SK-N-SH (cell line): ENCODE results near the gene PTPRG. TPM values are rescaled to one million over a fixed set of nuclear protein-coding genes. Genes with fewer than 3 reads are reported as not detected.

Experiments
- CTCF ChIA-PET: fragments of 300-600, 350-600 bp; formaldehyde crosslinking; extraction: SDS; loops from one replicate; lab custom pipeline; 2021; lab: Yijun Ruan, JAX
- POLR2A ChIA-PET: fragments of 350-600 bp; sonication (Branson Sonifier 250); formaldehyde crosslinking; extraction: SDS; loops from one replicate; lab custom pipeline; 2020; ENCODE audit warnings: antibody characterized with exemption, inconsistent platforms; lab: Yijun Ruan, JAX
- DNase-seq: peaks from one replicate; pipeline ENCODE4 v3.0.0; 2012
- H2AFZ ChIP-seq: fragments of 200-600 bp; sonication (generic); 2 replicates; pipeline ENCODE4 v1.8.1; 2016; ENCODE audit warnings: antibody characterized with exemption, mild to moderate bottlenecking, low read depth
- H3F3A ChIP-seq: fragments of 200-600 bp; sonication (generic); replicated peaks from 2 replicates; pipeline ENCODE3; 2016; ENCODE audit warnings: antibody characterized with exemption, mild to moderate bottlenecking; ENCODE audit not compliant: insufficient read depth
- H3K27ac ChIP-seq, 2 experiments: fragments of 200-500 bp in 1 of 2; fragments of 200-600 bp in 1 of 2; sonication (Bioruptor generic) in 1 of 2; sonication (generic), shearing (Covaris generic) in 1 of 2; 2 replicates each; pipeline versions ENCODE4 v1.5.1 to v1.6.1; 2014 to 2016; ENCODE audit warnings: low read depth in 2 of 2, inconsistent platforms in 1 of 2, low read length in 1 of 2, mild to moderate bottlenecking in 1 of 2, mixed read lengths in 1 of 2
- H3K27me3 ChIP-seq: fragments of 200-600 bp; sonication (generic), shearing (Covaris generic); 2 replicates; pipeline ENCODE4 v1.6.1; 2016; ENCODE audit warnings: mixed run types; ENCODE audit not compliant: insufficient read depth
- H3K36me3 ChIP-seq, 2 experiments: fragments of 200-500 bp in 1 of 2; fragments of 200-600 bp in 1 of 2; sonication (Bioruptor generic) in 1 of 2; sonication (generic) in 1 of 2; replicated peaks in 1 of 2; 2 replicates each; pipeline versions ENCODE3 to v1.5.1; 2014 to 2016; ENCODE audit warnings: low read length in 1 of 2, mild to moderate bottlenecking in 1 of 2; ENCODE audit not compliant: insufficient read depth in 2 of 2, control insufficient read depth in 1 of 2
- H3K4me1 ChIP-seq, 2 experiments: fragments of 200-500 bp in 1 of 2; fragments of 200-600 bp in 1 of 2; sonication (Bioruptor generic) in 1 of 2; sonication (generic), shearing (Covaris generic) in 1 of 2; 2 replicates each; pipeline versions ENCODE4 v1.5.1 to v1.6.1; 2014 to 2016; ENCODE audit warnings: low read depth in 1 of 2, low read length in 1 of 2, mixed run types in 1 of 2; ENCODE audit not compliant: insufficient read depth in 2 of 2, control insufficient read depth in 1 of 2
- H3K4me2 ChIP-seq: fragments of 200-600 bp; sonication (generic), shearing (Covaris generic); 2 replicates; pipeline ENCODE4 v1.6.1; 2017; ENCODE audit warnings: mixed run types
- H3K4me3 ChIP-seq, 2 experiments: fragments of 200-500 bp in 1 of 2; fragments of 200-600 bp in 1 of 2; sonication (Bioruptor generic) in 1 of 2; sonication (generic), shearing (Covaris generic) in 1 of 2; 2 replicates each; pipeline versions ENCODE4 v1.5.1 to v1.8.1; 2014 to 2016; ENCODE audit warnings: low read depth in 2 of 2, inconsistent platforms in 1 of 2, low read length in 1 of 2, mild to moderate bottlenecking in 1 of 2, mixed read lengths in 1 of 2, moderate library complexity in 1 of 2
- H3K79me2 ChIP-seq: fragments of 200-600 bp; sonication (generic); 2 replicates; pipeline ENCODE4 v1.8.1; 2017; ENCODE audit warnings: mild to moderate bottlenecking; ENCODE audit not compliant: insufficient read depth
- H3K9ac ChIP-seq: fragments of 200-600 bp; sonication (generic); 2 replicates; pipeline ENCODE4 v1.6.1; 2017; ENCODE audit warnings: mixed run types
- H3K9me2 ChIP-seq: fragments of 200-600 bp; sonication (generic); 2 replicates; pipeline ENCODE4 v1.6.1; 2017; ENCODE audit warnings: mixed run types
- H3K9me3 ChIP-seq: fragments of 200-600 bp; sonication (generic); 2 replicates; pipeline ENCODE4 v1.6.1; 2017; ENCODE audit warnings: mixed run types, mild to moderate bottlenecking, moderate library complexity
- H4K20me1 ChIP-seq: fragments of 200-600 bp; sonication (generic); 2 replicates; pipeline ENCODE4 v1.6.1; 2017; ENCODE audit warnings: mild to moderate bottlenecking, mixed run types; ENCODE audit not compliant: insufficient read depth
- CHD2 ChIP-seq: fragments of 150-350 bp; IDR thresholded peaks from 2 replicates; pipeline ENCODE4 v1.6.1; 2018; ENCODE audit warnings: low read length; ENCODE audit not compliant: partially characterized antibody
- CTCF ChIP-seq: fragments of 200-600 bp; sonication (generic); IDR thresholded peaks from 2 replicates; pipeline ENCODE4 v1.6.1; 2017; ENCODE audit warnings: antibody characterized with exemption, mild to moderate bottlenecking, moderate library complexity
- ELF1 ChIP-seq: IDR thresholded peaks from 2 replicates; pipeline ENCODE4 v1.4.0; 2012
- FOSL2 ChIP-seq: IDR thresholded peaks from 2 replicates; pipeline ENCODE4 v1.4.0; 2012; ENCODE audit warnings: low read depth, mild to moderate bottlenecking, moderate library complexity, borderline replicate concordance
- FOXM1 ChIP-seq: IDR thresholded peaks from 2 replicates; pipeline ENCODE4 v1.4.0; 2012; ENCODE audit warnings: low read depth, mild to moderate bottlenecking
- MEF2A ChIP-seq: IDR thresholded peaks from 2 replicates; pipeline ENCODE4 v1.4.0; 2012; ENCODE audit warnings: low read depth, borderline replicate concordance
- MXI1 ChIP-seq: IDR thresholded peaks from 2 replicates; pipeline ENCODE4 v1.6.1; 2012; ENCODE audit warnings: mild to moderate bottlenecking, low read depth, low read length, improper control_type of control experiment
- NFIC ChIP-seq: IDR thresholded peaks from 2 replicates; pipeline ENCODE4 v1.4.0; 2012; ENCODE audit warnings: borderline replicate concordance
- RAD21 ChIP-seq: IDR thresholded peaks from 2 replicates; pipeline ENCODE4 v1.6.1; 2012; ENCODE audit warnings: mild to moderate bottlenecking, low read length
- RCOR1 ChIP-seq: fragments of 150-350 bp; IDR thresholded peaks from 2 replicates; pipeline ENCODE4 v1.6.1; 2017; ENCODE audit warnings: antibody characterized with exemption, low read length
- REST ChIP-seq: IDR thresholded peaks from 2 replicates; pipeline ENCODE4 v1.6.1; 2012; ENCODE audit warnings: mild to moderate bottlenecking, low read depth, low read length, moderate library complexity
- RFX5 ChIP-seq: IDR thresholded peaks from 2 replicates; pipeline ENCODE4 v1.6.1; 2012; ENCODE audit warnings: mild to moderate bottlenecking, improper control_type of control experiment, low read length
- SIN3A ChIP-seq: IDR thresholded peaks from 2 replicates; pipeline ENCODE4 v1.6.1; 2012; ENCODE audit warnings: low read depth, mild to moderate bottlenecking, low read length, moderate library complexity, borderline replicate concordance
- SMC3 ChIP-seq: IDR thresholded peaks from 2 replicates; pipeline ENCODE4 v1.6.1; 2012; ENCODE audit warnings: low read depth, low read length, improper control_type of control experiment
- TAF1 ChIP-seq: IDR thresholded peaks from 2 replicates; pipeline ENCODE4 v1.6.1; 2012; ENCODE audit warnings: low read depth, mild to moderate bottlenecking, low read length, moderate library complexity, borderline replicate concordance
- TCF12 ChIP-seq: IDR thresholded peaks from 2 replicates; pipeline ENCODE4 v1.4.0; 2012
- WGBS: methylation state at CpG from one replicate; pipeline ENCODE4 v1.1.6; 2017; ENCODE audit warnings: low lambda C conversion rate; 5-methylcytosine and 5-hydroxymethylcytosine counted together
- polyA plus RNA-seq, 3 experiments: library from polyadenylated mRNA; depleted of rRNA; stranded (reverse); fragments of >200 nt; gene quantifications; 2 replicates each; pipeline ENCODE4 v1.2.3, GENCODE V29; 2012
- TF ChIP-seq, protein P1 (sequence below): IDR thresholded peaks from 2 replicates; pipeline ENCODE4 v1.4.0; 2012; ENCODE audit warnings: low read depth, borderline replicate concordance
- TF ChIP-seq, protein P2 (sequence below): IDR thresholded peaks from 2 replicates; pipeline ENCODE4; 2012
- TF ChIP-seq, protein P3 (sequence below): fragments of 150-350 bp; IDR thresholded peaks from 2 replicates; pipeline ENCODE4 v1.6.1; 2016; ENCODE audit warnings: mild to moderate bottlenecking, low read depth, low read length

PTPRG gene
- polyA plus RNA-seq, 1 of the 3 experiments (the other 2 are of a cell fraction): 14.1 TPM

- no peak overlapping the region for H3K9ac ChIP-seq
- WGBS: 84% methylated on average over 4 of the region's 4 CpGs
- H3K4me2 ChIP-seq: no peak overlapping the region
- H3K79me2 ChIP-seq: no peaks in the 10 kb centered on the region
- ChIA-PET CTCF (interaction anchor here (1.1 to 1.9 kb wide), 5 partner anchors 15 to 48 kb away, joined by 3 to 4 read pairs (median 3); no protein-coding TSS in a partner anchor), POLR2A (no interaction called here)
- H3K4me1 ChIP-seq: peaks cover 0 to 7% of the 10 kb centered on the region in 2 experiments; a peak in 2 of 4 replicates
- H3F3A ChIP-seq: no peaks in the 10 kb centered on the region
- H3K9me2 ChIP-seq: no peaks in the 10 kb centered on the region
- H3K4me3 ChIP-seq: no peak overlapping the region
- H3K27ac ChIP-seq: no peak overlapping the region
- no peaks in the 10 kb centered on the region for H3K27me3 ChIP-seq
- H2AFZ ChIP-seq: no peak overlapping the region
- no peaks in the 10 kb centered on the region for H3K9me3 ChIP-seq
- no peaks in the 10 kb centered on the region for H3K36me3 ChIP-seq
- no peaks in the 10 kb centered on the region for H4K20me1 ChIP-seq
- no peak for DNase-seq
- TF ChIP-seq FOXM1 (no peak), TCF12 (no peak), MXI1 (no peak), CHD2 (no peak), FOSL2 (no peak), RFX5 (no peak), NFIC (no peak), MEF2A (no peak), RAD21 (no peak), SMC3 (no peak)
- TF ChIP-seq, all 33 proteins: peak for 0
Observed at GRCh38 chr3:62236016-62236415, 674.6 kb downstream of the PTPRG start.

- Histone ChIP-seq H3K9me3 (no peaks in the 10 kb centered on the region), H4K20me1 (no peaks in the 10 kb centered on the region), H3K4me3 (no peak overlapping the region), H3K4me1 (peaks cover 0 to 14% of the 10 kb centered on the region in 2 experiments; a peak in 2 of 4 replicates), H3F3A (no peaks in the 10 kb centered on the region), H3K27me3 (no peaks in the 10 kb centered on the region), H2AFZ (no peak overlapping the region), H3K79me2 (no peaks in the 10 kb centered on the region), H3K9ac (no peak overlapping the region), H3K9me2 (no peaks in the 10 kb centered on the region), H3K27ac (no peak overlapping the region), H3K4me2 (no peak overlapping the region), H3K36me3 (no peaks in the 10 kb centered on the region)
- POLR2A ChIA-PET: no interaction called here
- CTCF ChIA-PET: interaction anchor here (0.9 to 1.9 kb wide), 8 partner anchors 8 to 63 kb away, joined by 3 to 10 read pairs (median 4); no protein-coding TSS in a partner anchor
- no peak for DNase-seq
- 84% methylated on average over 5 of the region's 5 CpGs for WGBS
- TF ChIP-seq, protein P1, sequence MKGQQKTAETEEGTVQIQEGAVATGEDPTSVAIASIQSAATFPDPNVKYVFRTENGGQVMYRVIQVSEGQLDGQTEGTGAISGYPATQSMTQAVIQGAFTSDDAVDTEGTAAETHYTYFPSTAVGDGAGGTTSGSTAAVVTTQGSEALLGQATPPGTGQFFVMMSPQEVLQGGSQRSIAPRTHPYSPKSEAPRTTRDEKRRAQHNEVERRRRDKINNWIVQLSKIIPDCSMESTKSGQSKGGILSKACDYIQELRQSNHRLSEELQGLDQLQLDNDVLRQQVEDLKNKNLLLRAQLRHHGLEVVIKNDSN: no peak
- TF ChIP-seq TAF1: no peak
- no peak for TF ChIP-seq RCOR1
- no peak for TF ChIP-seq SIN3A
- no peak for TF ChIP-seq ELF1
- no peak for TF ChIP-seq REST
- TF ChIP-seq, protein P2, sequence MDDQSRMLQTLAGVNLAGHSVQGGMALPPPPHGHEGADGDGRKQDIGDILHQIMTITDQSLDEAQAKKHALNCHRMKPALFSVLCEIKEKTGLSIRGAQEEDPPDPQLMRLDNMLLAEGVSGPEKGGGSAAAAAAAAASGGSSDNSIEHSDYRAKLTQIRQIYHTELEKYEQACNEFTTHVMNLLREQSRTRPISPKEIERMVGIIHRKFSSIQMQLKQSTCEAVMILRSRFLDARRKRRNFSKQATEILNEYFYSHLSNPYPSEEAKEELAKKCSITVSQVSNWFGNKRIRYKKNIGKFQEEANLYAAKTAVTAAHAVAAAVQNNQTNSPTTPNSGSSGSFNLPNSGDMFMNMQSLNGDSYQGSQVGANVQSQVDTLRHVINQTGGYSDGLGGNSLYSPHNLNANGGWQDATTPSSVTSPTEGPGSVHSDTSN: no peak
- TF ChIP-seq CTCF: no peak
- TF ChIP-seq, protein P3, sequence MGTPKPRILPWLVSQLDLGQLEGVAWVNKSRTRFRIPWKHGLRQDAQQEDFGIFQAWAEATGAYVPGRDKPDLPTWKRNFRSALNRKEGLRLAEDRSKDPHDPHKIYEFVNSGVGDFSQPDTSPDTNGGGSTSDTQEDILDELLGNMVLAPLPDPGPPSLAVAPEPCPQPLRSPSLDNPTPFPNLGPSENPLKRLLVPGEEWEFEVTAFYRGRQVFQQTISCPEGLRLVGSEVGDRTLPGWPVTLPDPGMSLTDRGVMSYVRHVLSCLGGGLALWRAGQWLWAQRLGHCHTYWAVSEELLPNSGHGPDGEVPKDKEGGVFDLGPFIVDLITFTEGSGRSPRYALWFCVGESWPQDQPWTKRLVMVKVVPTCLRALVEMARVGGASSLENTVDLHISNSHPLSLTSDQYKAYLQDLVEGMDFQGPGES: no peak
- no peak for TF ChIP-seq RAD21
- no peak for TF ChIP-seq MXI1
- TF ChIP-seq TCF12: no peak
- TF ChIP-seq FOXM1: no peak
- no peak for TF ChIP-seq FOSL2
Observed at GRCh38 chr3:62237286-62237948, 676.0 kb downstream of the PTPRG start.
